OCI-LY3 (cell line): ENCODE results near the gene KAZN.

Experiments used
- CTCF ChIP-seq: fragments of 200-600, 300-600 bp; sonication (generic); IDR thresholded peaks from 2 replicates; pipeline ENCODE4 v1.5.1; 2014; ENCODE audit warnings: antibody characterized with exemption, low read length, low read depth
- EZH2phosphoT487 ChIP-seq: fragments of 200-600 bp; shearing (Covaris generic); IDR thresholded peaks from 2 replicates; pipeline ENCODE4 v1.6.1; 2018; ENCODE audit warnings: antibody characterized with exemption, mixed run types, low read depth

GRCh38 chr1:14705824-14706223 lies 107.3 kb downstream of the KAZN start:
- no peak for TF ChIP-seq EZH2phosphoT487
- no peak for TF ChIP-seq CTCF
